Neural cell (in vitro differentiated cells): Measurements from ENCODE around the gene USP22. TPM values are rescaled to one million over a fixed set of nuclear protein-coding genes. Genes with fewer than 3 reads are reported as not detected.

Experiments used
- H2AFZ ChIP-seq: fragments of 200-600, 300-800 bp; sonication (generic), shearing (Covaris generic); 2 replicates; pipeline ENCODE4 v1.6.0; 2014; ENCODE audit warnings: low read depth, mild to moderate bottlenecking, antibody characterized with exemption, low read length, moderate library complexity
- H3F3A ChIP-seq: fragments of 200-600 bp; shearing (Covaris generic); 2 replicates; pipeline ENCODE4 v1.6.1; 2016; ENCODE audit warnings: mild to moderate bottlenecking, moderate library complexity, mixed read lengths, antibody characterized with exemption, low read length; ENCODE audit not compliant: insufficient read depth, poor library complexity, severe bottlenecking
- H3K27ac ChIP-seq: fragments of 200-600, 300-800 bp; sonication (generic), shearing (Covaris generic); 2 replicates; pipeline ENCODE4 v1.5.1; 2014; ENCODE audit warnings: mild to moderate bottlenecking, low read length, moderate library complexity
- H3K27me3 ChIP-seq: fragments of 300-800, 200-600 bp; sonication (generic), shearing (Covaris generic); 2 replicates; pipeline ENCODE4 v1.6.0; 2014; ENCODE audit warnings: mild to moderate bottlenecking, low read depth, low read length, moderate library complexity; ENCODE audit not compliant: insufficient read depth
- H3K36me3 ChIP-seq: fragments of 300-800, 200-600 bp; sonication (generic), shearing (Covaris generic); 2 replicates; pipeline ENCODE4 v1.5.1; 2014; ENCODE audit warnings: mild to moderate bottlenecking, antibody characterized with exemption, low read length, moderate library complexity; ENCODE audit not compliant: insufficient read depth
- H3K4me2 ChIP-seq: fragments of 300-800, 200-600 bp; sonication (generic), shearing (Covaris generic); 2 replicates; pipeline ENCODE4 v1.6.0; 2014; ENCODE audit warnings: mild to moderate bottlenecking, low read length
- H3K4me3 ChIP-seq: fragments of 300-800, 200-600 bp; sonication (generic), shearing (Covaris generic); 2 replicates; pipeline ENCODE4 v1.5.1; 2014; ENCODE audit warnings: mild to moderate bottlenecking, low read length, moderate library complexity
- H3K79me2 ChIP-seq: fragments of 200-600 bp; shearing (Covaris generic); replicated peaks from 2 replicates; pipeline ENCODE4 v1.6.0; 2014; ENCODE audit warnings: mild to moderate bottlenecking, low read length, moderate library complexity; ENCODE audit not compliant: insufficient read depth
- H3K9ac ChIP-seq: fragments of 300-800, 200-600 bp; sonication (generic), shearing (Covaris generic); 2 replicates; pipeline ENCODE4 v1.6.1; 2016; ENCODE audit warnings: mild to moderate bottlenecking, low read length, mixed read lengths
- H3K9me2 ChIP-seq: fragments of 200-600 bp; shearing (Covaris generic); 2 replicates; pipeline ENCODE4 v1.6.1; 2016; ENCODE audit warnings: mild to moderate bottlenecking, low read length, mixed read lengths; ENCODE audit not compliant: insufficient read depth
- H3K9me3 ChIP-seq: fragments of 200-600, 300-800 bp; sonication (generic), shearing (Covaris generic); 2 replicates; pipeline ENCODE4 v1.6.1; 2016; ENCODE audit warnings: mild to moderate bottlenecking, mixed run types, low read length, moderate library complexity, mixed read lengths
- H4K20me1 ChIP-seq: fragments of 200-600 bp; shearing (Covaris generic); 2 replicates; pipeline ENCODE4 v1.6.1; 2016; ENCODE audit warnings: mild to moderate bottlenecking, mixed run types; ENCODE audit not compliant: insufficient read depth
- EP300 ChIP-seq: fragments of 450-650 bp; conservative IDR thresholded peaks from 2 replicates; pipeline ENCODE4 v1.6.1; 2014; ENCODE audit warnings: antibody characterized with exemption, mild to moderate bottlenecking, moderate library complexity; ENCODE audit not compliant: poor library complexity, severe bottlenecking
- EZH2 ChIP-seq: fragments of 200-600, 300-800 bp; shearing (Covaris generic), sonication (generic); IDR thresholded peaks from 2 replicates; pipeline ENCODE4 v1.6.1; 2014; ENCODE audit warnings: antibody characterized with exemption, low read length, borderline replicate concordance, mild to moderate bottlenecking; ENCODE audit not compliant: insufficient read depth, poor library complexity, severe bottlenecking
- MXI1 ChIP-seq: fragments of 450-650 bp; conservative IDR thresholded peaks from 2 replicates; pipeline ENCODE4 v1.6.1; 2014; ENCODE audit warnings: antibody characterized with exemption, mild to moderate bottlenecking; ENCODE audit not compliant: poor library complexity, severe bottlenecking
- POLR2AphosphoS5 ChIP-seq: IDR thresholded peaks from 2 replicates; pipeline ENCODE4 v1.6.1; 2012
- RAD21 ChIP-seq: fragments of 450-650 bp; conservative IDR thresholded peaks from 2 replicates; pipeline ENCODE4 v1.6.1; 2014; ENCODE audit warnings: antibody characterized with exemption, mild to moderate bottlenecking, moderate library complexity
- REST ChIP-seq: IDR thresholded peaks from 2 replicates; pipeline ENCODE4 v1.6.1; 2012; ENCODE audit warnings: borderline replicate concordance
- SMC3 ChIP-seq: fragments of 450-650 bp; conservative IDR thresholded peaks from 2 replicates; pipeline ENCODE4 v1.6.1; 2014; ENCODE audit warnings: antibody characterized with exemption, mild to moderate bottlenecking, moderate library complexity; ENCODE audit not compliant: poor library complexity
- TAF1 ChIP-seq: IDR thresholded peaks from 2 replicates; pipeline ENCODE4 v1.6.1; 2012; ENCODE audit warnings: low read depth
- polyA plus RNA-seq: library from polyadenylated mRNA; depleted of rRNA; stranded (reverse); fragments of >200 nt; gene quantifications from 2 replicates; pipeline ENCODE4 v1.2.3, GENCODE V29; 2014
- TF ChIP-seq, protein P1 (sequence below): fragments of 450-650 bp; IDR thresholded peaks from 2 replicates; pipeline ENCODE4 v1.5.1; 2014; ENCODE audit warnings: antibody characterized with exemption, mild to moderate bottlenecking, moderate library complexity; ENCODE audit not compliant: poor library complexity, severe bottlenecking

USP22 gene
- polyA plus RNA-seq, 1 donor from 2014 or later, result 269 TPM

- Histone ChIP-seq H2AFZ (no peak overlapping the region), H3K27ac (no peak overlapping the region), H3K9me3 (no peaks in the 10 kb centered on the region), H3K4me3 (no peak overlapping the region), H3F3A (no peaks in the 10 kb centered on the region), H3K79me2 (peaks cover 74% of the 10 kb centered on the region), H4K20me1 (peaks cover 70% of the 10 kb centered on the region), H3K9ac (no peak overlapping the region), H3K36me3 (peaks cover 16% of the 10 kb centered on the region), H3K4me2 (no peak overlapping the region), H3K9me2 (no peaks in the 10 kb centered on the region), H3K27me3 (no peaks in the 10 kb centered on the region)
- no peak for TF ChIP-seq RAD21
- TF ChIP-seq POLR2AphosphoS5, result peak; percentile 49
- no peak for TF ChIP-seq SMC3
- TF ChIP-seq, protein P1, sequence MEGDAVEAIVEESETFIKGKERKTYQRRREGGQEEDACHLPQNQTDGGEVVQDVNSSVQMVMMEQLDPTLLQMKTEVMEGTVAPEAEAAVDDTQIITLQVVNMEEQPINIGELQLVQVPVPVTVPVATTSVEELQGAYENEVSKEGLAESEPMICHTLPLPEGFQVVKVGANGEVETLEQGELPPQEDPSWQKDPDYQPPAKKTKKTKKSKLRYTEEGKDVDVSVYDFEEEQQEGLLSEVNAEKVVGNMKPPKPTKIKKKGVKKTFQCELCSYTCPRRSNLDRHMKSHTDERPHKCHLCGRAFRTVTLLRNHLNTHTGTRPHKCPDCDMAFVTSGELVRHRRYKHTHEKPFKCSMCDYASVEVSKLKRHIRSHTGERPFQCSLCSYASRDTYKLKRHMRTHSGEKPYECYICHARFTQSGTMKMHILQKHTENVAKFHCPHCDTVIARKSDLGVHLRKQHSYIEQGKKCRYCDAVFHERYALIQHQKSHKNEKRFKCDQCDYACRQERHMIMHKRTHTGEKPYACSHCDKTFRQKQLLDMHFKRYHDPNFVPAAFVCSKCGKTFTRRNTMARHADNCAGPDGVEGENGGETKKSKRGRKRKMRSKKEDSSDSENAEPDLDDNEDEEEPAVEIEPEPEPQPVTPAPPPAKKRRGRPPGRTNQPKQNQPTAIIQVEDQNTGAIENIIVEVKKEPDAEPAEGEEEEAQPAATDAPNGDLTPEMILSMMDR, result no peak
- TF ChIP-seq MXI1, result no peak
- no peak for TF ChIP-seq TAF1
- TF ChIP-seq EZH2, result no peak
- TF ChIP-seq EP300, result no peak
These were observed 25.6 kb downstream of the USP22 start for GRCh38 chr17:21017256-21017655.

DNA sequence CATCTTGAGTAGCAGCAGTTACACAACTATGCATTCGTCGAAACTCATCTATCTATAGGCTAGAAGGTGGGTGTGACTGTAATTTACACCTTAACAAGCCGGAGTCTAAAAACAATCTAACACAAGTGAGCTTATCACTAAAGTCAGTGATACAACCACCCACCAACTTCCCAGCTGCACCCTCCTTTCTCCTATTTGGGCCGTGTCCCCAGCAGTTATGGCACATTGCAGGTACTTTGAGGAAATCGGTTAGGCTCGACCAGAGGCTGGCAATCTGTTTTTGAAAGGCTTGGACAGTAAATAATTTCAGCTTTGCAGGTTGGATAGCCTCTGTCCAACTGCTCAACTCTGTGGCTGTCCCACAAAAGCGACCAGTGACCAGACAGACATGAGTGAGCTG, 26.0 kb downstream of the USP22 start:
- H3K36me3 ChIP-seq, result peaks cover 16% of the 10 kb centered on the region
- no peaks in the 10 kb centered on the region for H3K9me2 ChIP-seq
- no peak overlapping the region for H3K4me3 ChIP-seq
- H3K9ac ChIP-seq, result no peak overlapping the region
- no peak overlapping the region for H3K27ac ChIP-seq
- H3K79me2 ChIP-seq, result peaks cover 74% of the 10 kb centered on the region
- H3K4me2 ChIP-seq, result no peak overlapping the region
- TF ChIP-seq EZH2, result no peak
- TF ChIP-seq REST, result no peak
- TF ChIP-seq POLR2AphosphoS5, result no peak
- TF ChIP-seq EP300, result no peak
- TF ChIP-seq SMC3, result no peak
- TF ChIP-seq, protein P1, result no peak
- no peak for TF ChIP-seq TAF1
- TF ChIP-seq RAD21, result no peak
- TF ChIP-seq MXI1, result no peak
- H3K27me3 ChIP-seq, result no peaks in the 10 kb centered on the region
- no peaks in the 10 kb centered on the region for H3F3A ChIP-seq
- no peak overlapping the region for H2AFZ ChIP-seq
- H3K9me3 ChIP-seq, result no peaks in the 10 kb centered on the region
- H4K20me1 ChIP-seq, result peaks cover 73% of the 10 kb centered on the region
